ENCODE measurements around the gene SOCS3.

Gene SOCS3

GRCh38 chr17:78325076-78325687 is 34.7 kb downstream of the SOCS3 start:
- Histone ChIP-seq H3K9me3 (ENCODE audit: insufficient read depth, low read depth, low read length) (no peaks in the 10 kb centered on the region), H3K36me3 (ENCODE audit: insufficient read depth, low read length) (no peaks in the 10 kb centered on the region), H3K79me2 (ENCODE audit: insufficient read depth, low read length) (no peaks in the 10 kb centered on the region), H3K4me1 (ENCODE audit: insufficient read depth, low read length, poor library complexity, severe bottlenecking) (peaks cover 6% of the 10 kb centered on the region), H3K9me2 (replicated peaks; ENCODE audit: low read depth, low read length) (no peaks in the 10 kb centered on the region), H3F3A (ENCODE audit: low read depth) (no peaks in the 10 kb centered on the region), H3K9ac (ENCODE audit: low read depth, low read length, poor library complexity, severe bottlenecking) (no peak overlapping the region), H2AFZ (ENCODE audit: low read length) (no peak overlapping the region), H4K20me1 (ENCODE audit: insufficient read depth, low read length, poor library complexity, severe bottlenecking) (no peaks in the 10 kb centered on the region), H3K27me3 (ENCODE audit: insufficient read depth, low read length, poor library complexity, severe bottlenecking) (no peaks in the 10 kb centered on the region), H3K4me3 (ENCODE audit: low read length, poor library complexity, severe bottlenecking) (no peak overlapping the region), H3K4me2 (ENCODE audit: low read depth, low read length, poor library complexity, severe bottlenecking) (no peak overlapping the region)
- TF ChIP-seq CTCF (conservative IDR thresholded peaks at IDR 0.05; ENCODE audit: low read length) (no peak), EZH2phosphoT487 (IDR thresholded peaks at IDR 0.05; ENCODE audit: borderline replicate concordance) (no peak)

- no peak for TF ChIP-seq EZH2phosphoT487 (IDR thresholded peaks at IDR 0.05; ENCODE audit: borderline replicate concordance)
- TF ChIP-seq CTCF (conservative IDR thresholded peaks at IDR 0.05; ENCODE audit: low read length), result no peak
- H3K4me1 ChIP-seq (ENCODE audit: insufficient read depth, low read length, poor library complexity, severe bottlenecking), result peaks cover 3% of the 10 kb centered on the region
- H3K4me2 ChIP-seq (ENCODE audit: low read depth, low read length, poor library complexity, severe bottlenecking), result no peak overlapping the region
- H3K9me3 ChIP-seq (ENCODE audit: insufficient read depth, low read depth, low read length), result no peaks in the 10 kb centered on the region
- H2AFZ ChIP-seq (ENCODE audit: low read length), result no peak overlapping the region
- no peak overlapping the region for H3K9ac ChIP-seq (ENCODE audit: low read depth, low read length, poor library complexity, severe bottlenecking)
- H3F3A ChIP-seq (ENCODE audit: low read depth), result no peaks in the 10 kb centered on the region
- no peak overlapping the region for H3K4me3 ChIP-seq (ENCODE audit: low read length, poor library complexity, severe bottlenecking)
- H3K79me2 ChIP-seq (ENCODE audit: insufficient read depth, low read length), result no peaks in the 10 kb centered on the region
- H3K9me2 ChIP-seq (replicated peaks; ENCODE audit: low read depth, low read length), result no peaks in the 10 kb centered on the region
- H4K20me1 ChIP-seq (ENCODE audit: insufficient read depth, low read length, poor library complexity, severe bottlenecking), result no peaks in the 10 kb centered on the region
- H3K27me3 ChIP-seq (ENCODE audit: insufficient read depth, low read length, poor library complexity, severe bottlenecking), result no peaks in the 10 kb centered on the region
- H3K36me3 ChIP-seq (ENCODE audit: insufficient read depth, low read length), result no peaks in the 10 kb centered on the region
These were observed 35.3 kb downstream of the SOCS3 start for GRCh38 chr17:78324391-78325075.

- no peaks in the 10 kb centered on the region for H3K9me2 ChIP-seq (replicated peaks; ENCODE audit: low read depth, low read length)
- no peak overlapping the region for H3K4me3 ChIP-seq (ENCODE audit: low read length, poor library complexity, severe bottlenecking)
- TF ChIP-seq CTCF (conservative IDR thresholded peaks at IDR 0.05; ENCODE audit: low read length), result no peak
- no peak for TF ChIP-seq EZH2phosphoT487 (IDR thresholded peaks at IDR 0.05; ENCODE audit: borderline replicate concordance)
- H3K9ac ChIP-seq (ENCODE audit: low read depth, low read length, poor library complexity, severe bottlenecking), result no peak overlapping the region
- H3K79me2 ChIP-seq (ENCODE audit: insufficient read depth, low read length), result no peaks in the 10 kb centered on the region
- no peaks in the 10 kb centered on the region for H3K4me1 ChIP-seq (ENCODE audit: insufficient read depth, low read length, poor library complexity, severe bottlenecking)
- H3F3A ChIP-seq (ENCODE audit: low read depth), result no peaks in the 10 kb centered on the region
- H3K36me3 ChIP-seq (ENCODE audit: insufficient read depth, low read length), result no peaks in the 10 kb centered on the region
- H2AFZ ChIP-seq (ENCODE audit: low read length), result no peak overlapping the region
- no peaks in the 10 kb centered on the region for H4K20me1 ChIP-seq (ENCODE audit: insufficient read depth, low read length, poor library complexity, severe bottlenecking)
- no peaks in the 10 kb centered on the region for H3K9me3 ChIP-seq (ENCODE audit: insufficient read depth, low read depth, low read length)
- H3K4me2 ChIP-seq (ENCODE audit: low read depth, low read length, poor library complexity, severe bottlenecking), result no peak overlapping the region
- H3K27me3 ChIP-seq (ENCODE audit: insufficient read depth, low read length, poor library complexity, severe bottlenecking), result no peaks in the 10 kb centered on the region
These were observed 36.0 kb downstream of the SOCS3 start for GRCh38 chr17:78323826-78324390.

Measured in Loucy (cell line).